Gastrocnemius medialis (tissue), 4 donors: Measurements from ENCODE around the gene CALN1.

Experiments used
- POLR2A ChIP-seq, 2 donors: fragments of 450-650 bp; IDR thresholded peaks; one replicate each; pipeline ENCODE4 v1.6.1; 2017; ENCODE audit warnings: antibody characterized with exemption in 2 of 2, mild to moderate bottlenecking in 2 of 2, moderate library complexity in 2 of 2
- TF ChIP-seq, protein P1 (sequence below), 5 experiments: fragments of 450-650 bp in 3 of 5; fragments of 200-600 bp in 2 of 5; sonication (generic) in 2 of 5; IDR thresholded peaks in 4 of 5; conservative IDR thresholded peaks in 1 of 5; 1 replicate in 4 of 5; 2 replicates in 1 of 5; pipeline ENCODE4 v1.5.1; 2016 to 2019; ENCODE audit warnings: antibody characterized with exemption in 5 of 5, mild to moderate bottlenecking in 3 of 5, moderate library complexity in 3 of 5

DNA sequence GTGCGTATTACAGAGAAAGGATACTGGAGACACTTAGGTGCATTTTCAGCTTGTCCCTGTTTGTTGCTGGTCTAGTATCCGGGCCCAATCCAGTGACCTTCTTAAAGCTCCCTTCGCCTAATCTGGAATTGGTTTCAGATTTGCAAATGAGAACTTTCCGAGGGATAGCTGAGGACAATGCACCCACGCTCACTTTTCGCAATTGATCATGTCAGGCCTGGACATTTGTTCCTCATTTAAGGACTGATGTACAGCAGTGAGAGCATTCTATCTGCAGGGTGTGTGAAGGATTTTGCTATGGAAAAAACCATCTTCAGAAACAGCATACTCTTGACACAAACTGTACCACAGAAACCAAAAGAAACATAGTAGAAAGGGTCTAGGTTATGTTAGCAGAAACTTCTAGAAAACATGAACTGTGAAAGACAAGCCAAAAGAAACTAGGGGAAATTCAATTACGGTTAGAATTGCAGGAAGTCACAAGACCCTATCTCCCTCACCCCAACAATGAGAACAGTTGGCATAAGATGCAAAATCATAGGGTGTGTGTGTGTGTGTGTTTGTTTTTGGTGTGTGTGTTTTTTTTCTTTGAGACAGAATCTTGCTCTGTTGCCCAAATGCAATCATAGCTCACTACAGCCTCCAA, 331.1 kb downstream of the CALN1 start:
- TF ChIP-seq POLR2A (IDR thresholded peaks at IDR 0.05), result no peak
- TF ChIP-seq, protein P1, sequence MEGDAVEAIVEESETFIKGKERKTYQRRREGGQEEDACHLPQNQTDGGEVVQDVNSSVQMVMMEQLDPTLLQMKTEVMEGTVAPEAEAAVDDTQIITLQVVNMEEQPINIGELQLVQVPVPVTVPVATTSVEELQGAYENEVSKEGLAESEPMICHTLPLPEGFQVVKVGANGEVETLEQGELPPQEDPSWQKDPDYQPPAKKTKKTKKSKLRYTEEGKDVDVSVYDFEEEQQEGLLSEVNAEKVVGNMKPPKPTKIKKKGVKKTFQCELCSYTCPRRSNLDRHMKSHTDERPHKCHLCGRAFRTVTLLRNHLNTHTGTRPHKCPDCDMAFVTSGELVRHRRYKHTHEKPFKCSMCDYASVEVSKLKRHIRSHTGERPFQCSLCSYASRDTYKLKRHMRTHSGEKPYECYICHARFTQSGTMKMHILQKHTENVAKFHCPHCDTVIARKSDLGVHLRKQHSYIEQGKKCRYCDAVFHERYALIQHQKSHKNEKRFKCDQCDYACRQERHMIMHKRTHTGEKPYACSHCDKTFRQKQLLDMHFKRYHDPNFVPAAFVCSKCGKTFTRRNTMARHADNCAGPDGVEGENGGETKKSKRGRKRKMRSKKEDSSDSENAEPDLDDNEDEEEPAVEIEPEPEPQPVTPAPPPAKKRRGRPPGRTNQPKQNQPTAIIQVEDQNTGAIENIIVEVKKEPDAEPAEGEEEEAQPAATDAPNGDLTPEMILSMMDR (IDR thresholded peaks at IDR 0.05 in 4 of 5, conservative IDR thresholded peaks at IDR 0.05 in 1 of 5), result no peak
